ENCODE data around the gene UBXN4.

Gene UBXN4

GRCh38 chr2:135796606-135797005 is 55.0 kb downstream of the UBXN4 start:
- no peak for DNase-seq (ENCODE audit: low read depth)
- TF ChIP-seq, protein P1, sequence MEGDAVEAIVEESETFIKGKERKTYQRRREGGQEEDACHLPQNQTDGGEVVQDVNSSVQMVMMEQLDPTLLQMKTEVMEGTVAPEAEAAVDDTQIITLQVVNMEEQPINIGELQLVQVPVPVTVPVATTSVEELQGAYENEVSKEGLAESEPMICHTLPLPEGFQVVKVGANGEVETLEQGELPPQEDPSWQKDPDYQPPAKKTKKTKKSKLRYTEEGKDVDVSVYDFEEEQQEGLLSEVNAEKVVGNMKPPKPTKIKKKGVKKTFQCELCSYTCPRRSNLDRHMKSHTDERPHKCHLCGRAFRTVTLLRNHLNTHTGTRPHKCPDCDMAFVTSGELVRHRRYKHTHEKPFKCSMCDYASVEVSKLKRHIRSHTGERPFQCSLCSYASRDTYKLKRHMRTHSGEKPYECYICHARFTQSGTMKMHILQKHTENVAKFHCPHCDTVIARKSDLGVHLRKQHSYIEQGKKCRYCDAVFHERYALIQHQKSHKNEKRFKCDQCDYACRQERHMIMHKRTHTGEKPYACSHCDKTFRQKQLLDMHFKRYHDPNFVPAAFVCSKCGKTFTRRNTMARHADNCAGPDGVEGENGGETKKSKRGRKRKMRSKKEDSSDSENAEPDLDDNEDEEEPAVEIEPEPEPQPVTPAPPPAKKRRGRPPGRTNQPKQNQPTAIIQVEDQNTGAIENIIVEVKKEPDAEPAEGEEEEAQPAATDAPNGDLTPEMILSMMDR (conservative IDR thresholded peaks at IDR 0.05; ENCODE audit: low read length), result no peak
- H3K4me3 ChIP-seq (ENCODE audit: low read length), result no peak overlapping the region

DNA sequence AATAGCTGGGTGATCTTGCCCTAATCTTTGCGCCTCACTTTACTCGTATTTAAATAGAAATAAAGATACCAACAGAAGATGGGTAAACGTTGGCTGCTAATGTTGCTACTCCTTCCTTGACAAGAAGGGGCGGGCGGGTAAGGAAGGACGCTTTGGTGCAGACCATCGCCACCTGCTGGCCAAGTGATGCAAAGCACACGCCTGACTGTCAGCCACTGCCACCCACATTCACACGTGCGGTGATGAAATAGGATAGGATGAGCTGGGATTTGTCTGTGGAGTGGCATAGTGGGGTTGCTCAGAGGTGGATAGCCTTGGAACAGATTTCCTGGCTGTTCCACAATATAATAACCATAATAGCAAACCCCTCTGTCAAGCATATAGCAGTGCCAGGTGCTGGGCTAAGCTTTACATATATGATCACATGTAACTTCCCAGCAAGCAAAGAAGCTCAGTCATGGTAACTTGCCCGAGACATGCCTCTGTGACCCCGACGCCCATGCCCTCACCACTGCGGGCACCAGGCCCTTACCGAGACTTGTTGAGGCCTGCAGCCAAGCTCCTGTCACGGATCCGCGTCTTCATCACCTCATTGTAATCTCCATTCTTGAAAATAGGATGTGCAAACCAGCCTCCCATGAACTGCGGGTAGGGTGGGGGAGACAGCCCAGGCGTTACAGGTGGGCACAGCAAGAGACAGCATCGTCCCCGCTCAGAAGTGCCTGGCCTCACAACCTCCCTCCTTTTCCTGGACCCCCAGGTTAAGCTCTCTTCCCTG is 56.0 kb downstream of the UBXN4 start:
- no peak overlapping the region for H3K4me3 ChIP-seq (ENCODE audit: low read length)
- peak; percentile 81 for DNase-seq (ENCODE audit: low read depth)
- TF ChIP-seq, protein P1 (conservative IDR thresholded peaks at IDR 0.05; ENCODE audit: low read length), result peak; percentile 90

GRCh38 chr2:135798275-135798705 is 56.6 kb downstream of the UBXN4 start:
- TF ChIP-seq, protein P1 (conservative IDR thresholded peaks at IDR 0.05; ENCODE audit: low read length), result no peak
- DNase-seq (ENCODE audit: low read depth), result no peak
- no peak overlapping the region for H3K4me3 ChIP-seq (ENCODE audit: low read length)

DNA sequence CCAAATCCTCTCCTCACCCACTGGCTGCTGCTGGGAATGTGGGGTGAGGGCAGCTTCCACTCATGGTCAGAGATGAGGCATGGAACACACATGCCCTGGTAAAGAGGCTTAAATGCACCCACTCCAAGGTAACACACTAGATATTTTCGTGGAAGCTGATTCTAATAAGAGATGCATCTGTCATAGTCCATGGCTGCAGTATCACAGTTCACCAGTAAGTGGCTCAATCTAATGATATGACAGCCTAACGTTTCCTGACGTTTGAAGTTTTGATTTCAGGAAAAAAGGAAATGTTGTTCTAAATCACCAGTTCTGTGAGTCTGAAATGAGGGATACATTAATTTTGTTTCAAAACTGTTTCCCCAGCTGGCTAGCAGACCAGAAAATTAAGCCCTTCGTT is 57.1 kb downstream of the UBXN4 start:
- H3K4me3 ChIP-seq (ENCODE audit: low read length), result no peak overlapping the region
- TF ChIP-seq, protein P1 (conservative IDR thresholded peaks at IDR 0.05; ENCODE audit: low read length), result peak; percentile 43
- no peak for DNase-seq (ENCODE audit: low read depth)

DNA sequence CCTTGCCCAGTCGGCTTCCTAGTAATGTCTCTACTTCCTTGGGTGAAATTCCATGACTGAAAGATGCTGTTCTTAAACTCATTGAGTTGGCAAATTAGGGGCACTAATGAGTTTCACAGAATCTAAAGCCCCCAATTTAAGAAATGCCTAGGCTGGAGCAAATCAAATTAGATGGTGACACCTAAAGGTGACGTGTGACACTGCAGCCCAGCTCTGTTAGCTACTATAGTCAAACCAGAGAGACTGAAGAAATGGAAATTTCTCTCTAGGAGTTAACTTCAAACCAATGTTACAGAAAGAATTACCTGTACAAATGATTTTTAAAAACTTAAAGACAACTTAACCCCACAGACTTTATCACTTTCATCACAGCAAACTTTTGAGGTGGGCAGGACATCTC is 58.1 kb downstream of the UBXN4 start:
- DNase-seq (ENCODE audit: low read depth), result no peak
- H3K4me3 ChIP-seq (ENCODE audit: low read length), result no peak overlapping the region
- TF ChIP-seq, protein P1 (conservative IDR thresholded peaks at IDR 0.05; ENCODE audit: low read length), result no peak

GRCh38 chr2:135800513-135801460 is 59.1 kb downstream of the UBXN4 start:
- TF ChIP-seq, protein P1 (conservative IDR thresholded peaks at IDR 0.05; ENCODE audit: low read length), result no peak
- H3K4me3 ChIP-seq (ENCODE audit: low read length), result no peak overlapping the region
- no peak for DNase-seq (ENCODE audit: low read depth)

All from AG10803 (cell line).